Sigmoid colon (tissue), 4 donors: ENCODE data around the gene ZBED1.

ENCODE experiments used
- EP300 ChIP-seq, 4 donors: sonication (generic); formaldehyde crosslinking; IDR thresholded peaks; one replicate each; pipeline ENCODE4 v1.6.1; 2017; ENCODE audit warnings: antibody characterized with exemption in 4 of 4
- POLR2A ChIP-seq, 2 donors: fragments of 450-650 bp; IDR thresholded peaks; one replicate each; pipeline ENCODE4 v1.6.1; 2016; ENCODE audit warnings: antibody characterized with exemption in 2 of 2, mild to moderate bottlenecking in 2 of 2, moderate library complexity in 2 of 2
- TF ChIP-seq, protein P1 (sequence below), 4 experiments: fragments of 450-650 bp in 3 of 4; fragments of 200-600 bp in 1 of 4; IDR thresholded peaks; one replicate each; pipeline ENCODE4 v1.5.1; 2016 to 2019; ENCODE audit warnings: antibody characterized with exemption in 4 of 4, mild to moderate bottlenecking in 3 of 4, moderate library complexity in 2 of 4

DNA sequence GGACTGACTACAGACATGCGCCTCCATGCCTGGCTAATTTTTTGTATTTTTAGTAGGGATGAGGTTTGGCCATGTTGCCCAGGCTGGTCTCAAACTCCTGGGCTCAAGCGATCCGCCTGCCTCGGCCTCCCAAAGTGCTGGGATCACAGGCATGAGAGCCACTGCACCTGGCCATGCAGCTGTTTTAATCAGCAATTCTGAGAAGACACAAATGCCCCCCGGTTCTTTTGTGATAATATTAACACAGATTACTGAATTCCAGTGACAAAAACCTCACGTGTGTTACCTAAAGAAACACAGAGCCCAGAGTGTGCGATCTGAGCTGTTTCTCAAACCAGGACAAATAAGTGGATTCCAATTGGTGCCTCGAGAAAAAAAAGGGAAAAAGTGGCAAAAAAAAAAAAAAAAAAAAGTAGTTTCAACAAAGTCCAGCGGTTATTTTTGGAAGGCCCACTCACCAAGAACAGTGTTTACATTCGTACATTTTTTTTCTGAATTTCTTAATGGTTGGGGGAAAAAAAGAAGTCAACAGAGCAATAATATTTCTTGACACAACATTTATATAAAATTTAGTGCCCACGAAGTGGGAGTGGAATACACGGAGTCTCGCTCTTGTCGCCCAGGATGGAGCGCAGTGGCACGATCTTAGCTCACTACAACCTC lies 17.2 kb downstream of the ZBED1 start:
- TF ChIP-seq, protein P1, sequence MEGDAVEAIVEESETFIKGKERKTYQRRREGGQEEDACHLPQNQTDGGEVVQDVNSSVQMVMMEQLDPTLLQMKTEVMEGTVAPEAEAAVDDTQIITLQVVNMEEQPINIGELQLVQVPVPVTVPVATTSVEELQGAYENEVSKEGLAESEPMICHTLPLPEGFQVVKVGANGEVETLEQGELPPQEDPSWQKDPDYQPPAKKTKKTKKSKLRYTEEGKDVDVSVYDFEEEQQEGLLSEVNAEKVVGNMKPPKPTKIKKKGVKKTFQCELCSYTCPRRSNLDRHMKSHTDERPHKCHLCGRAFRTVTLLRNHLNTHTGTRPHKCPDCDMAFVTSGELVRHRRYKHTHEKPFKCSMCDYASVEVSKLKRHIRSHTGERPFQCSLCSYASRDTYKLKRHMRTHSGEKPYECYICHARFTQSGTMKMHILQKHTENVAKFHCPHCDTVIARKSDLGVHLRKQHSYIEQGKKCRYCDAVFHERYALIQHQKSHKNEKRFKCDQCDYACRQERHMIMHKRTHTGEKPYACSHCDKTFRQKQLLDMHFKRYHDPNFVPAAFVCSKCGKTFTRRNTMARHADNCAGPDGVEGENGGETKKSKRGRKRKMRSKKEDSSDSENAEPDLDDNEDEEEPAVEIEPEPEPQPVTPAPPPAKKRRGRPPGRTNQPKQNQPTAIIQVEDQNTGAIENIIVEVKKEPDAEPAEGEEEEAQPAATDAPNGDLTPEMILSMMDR (IDR thresholded peaks at IDR 0.05): no peak
- TF ChIP-seq EP300 (IDR thresholded peaks at IDR 0.05) (no peak), POLR2A (IDR thresholded peaks at IDR 0.05) (no peak)
